ENCODE data around the gene TTC12. TPM values are rescaled to one million over a fixed set of nuclear protein-coding genes. Genes with fewer than 3 reads are reported as not detected.

Gene TTC12
- total and polyA plus RNA-seq, 2 of the 8 experiments (the other 6 are each of a cell fraction or from before 2014, with no cell fraction given): 4.7 to 9.0 TPM

DNA sequence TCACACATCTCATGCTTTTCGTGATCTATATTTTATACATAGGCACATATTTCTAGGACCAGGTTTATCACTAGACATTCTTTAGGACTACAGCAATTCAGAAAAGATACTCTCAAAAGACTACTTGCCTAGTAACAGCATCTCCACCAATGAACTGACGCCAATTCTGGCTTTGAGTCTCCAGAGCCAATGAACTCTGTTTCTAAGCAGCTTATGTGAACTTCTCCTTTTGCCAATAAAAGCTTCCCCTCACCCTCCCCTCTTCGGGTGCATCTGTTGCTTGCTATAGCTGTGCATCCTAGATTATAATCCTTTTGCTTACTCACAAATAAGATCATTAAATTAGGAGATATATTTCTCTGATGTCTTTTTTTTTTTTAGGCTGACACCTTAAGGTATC, 61.8 kb downstream of the TTC12 start (continued):
- TF ChIP-seq, protein P1, sequence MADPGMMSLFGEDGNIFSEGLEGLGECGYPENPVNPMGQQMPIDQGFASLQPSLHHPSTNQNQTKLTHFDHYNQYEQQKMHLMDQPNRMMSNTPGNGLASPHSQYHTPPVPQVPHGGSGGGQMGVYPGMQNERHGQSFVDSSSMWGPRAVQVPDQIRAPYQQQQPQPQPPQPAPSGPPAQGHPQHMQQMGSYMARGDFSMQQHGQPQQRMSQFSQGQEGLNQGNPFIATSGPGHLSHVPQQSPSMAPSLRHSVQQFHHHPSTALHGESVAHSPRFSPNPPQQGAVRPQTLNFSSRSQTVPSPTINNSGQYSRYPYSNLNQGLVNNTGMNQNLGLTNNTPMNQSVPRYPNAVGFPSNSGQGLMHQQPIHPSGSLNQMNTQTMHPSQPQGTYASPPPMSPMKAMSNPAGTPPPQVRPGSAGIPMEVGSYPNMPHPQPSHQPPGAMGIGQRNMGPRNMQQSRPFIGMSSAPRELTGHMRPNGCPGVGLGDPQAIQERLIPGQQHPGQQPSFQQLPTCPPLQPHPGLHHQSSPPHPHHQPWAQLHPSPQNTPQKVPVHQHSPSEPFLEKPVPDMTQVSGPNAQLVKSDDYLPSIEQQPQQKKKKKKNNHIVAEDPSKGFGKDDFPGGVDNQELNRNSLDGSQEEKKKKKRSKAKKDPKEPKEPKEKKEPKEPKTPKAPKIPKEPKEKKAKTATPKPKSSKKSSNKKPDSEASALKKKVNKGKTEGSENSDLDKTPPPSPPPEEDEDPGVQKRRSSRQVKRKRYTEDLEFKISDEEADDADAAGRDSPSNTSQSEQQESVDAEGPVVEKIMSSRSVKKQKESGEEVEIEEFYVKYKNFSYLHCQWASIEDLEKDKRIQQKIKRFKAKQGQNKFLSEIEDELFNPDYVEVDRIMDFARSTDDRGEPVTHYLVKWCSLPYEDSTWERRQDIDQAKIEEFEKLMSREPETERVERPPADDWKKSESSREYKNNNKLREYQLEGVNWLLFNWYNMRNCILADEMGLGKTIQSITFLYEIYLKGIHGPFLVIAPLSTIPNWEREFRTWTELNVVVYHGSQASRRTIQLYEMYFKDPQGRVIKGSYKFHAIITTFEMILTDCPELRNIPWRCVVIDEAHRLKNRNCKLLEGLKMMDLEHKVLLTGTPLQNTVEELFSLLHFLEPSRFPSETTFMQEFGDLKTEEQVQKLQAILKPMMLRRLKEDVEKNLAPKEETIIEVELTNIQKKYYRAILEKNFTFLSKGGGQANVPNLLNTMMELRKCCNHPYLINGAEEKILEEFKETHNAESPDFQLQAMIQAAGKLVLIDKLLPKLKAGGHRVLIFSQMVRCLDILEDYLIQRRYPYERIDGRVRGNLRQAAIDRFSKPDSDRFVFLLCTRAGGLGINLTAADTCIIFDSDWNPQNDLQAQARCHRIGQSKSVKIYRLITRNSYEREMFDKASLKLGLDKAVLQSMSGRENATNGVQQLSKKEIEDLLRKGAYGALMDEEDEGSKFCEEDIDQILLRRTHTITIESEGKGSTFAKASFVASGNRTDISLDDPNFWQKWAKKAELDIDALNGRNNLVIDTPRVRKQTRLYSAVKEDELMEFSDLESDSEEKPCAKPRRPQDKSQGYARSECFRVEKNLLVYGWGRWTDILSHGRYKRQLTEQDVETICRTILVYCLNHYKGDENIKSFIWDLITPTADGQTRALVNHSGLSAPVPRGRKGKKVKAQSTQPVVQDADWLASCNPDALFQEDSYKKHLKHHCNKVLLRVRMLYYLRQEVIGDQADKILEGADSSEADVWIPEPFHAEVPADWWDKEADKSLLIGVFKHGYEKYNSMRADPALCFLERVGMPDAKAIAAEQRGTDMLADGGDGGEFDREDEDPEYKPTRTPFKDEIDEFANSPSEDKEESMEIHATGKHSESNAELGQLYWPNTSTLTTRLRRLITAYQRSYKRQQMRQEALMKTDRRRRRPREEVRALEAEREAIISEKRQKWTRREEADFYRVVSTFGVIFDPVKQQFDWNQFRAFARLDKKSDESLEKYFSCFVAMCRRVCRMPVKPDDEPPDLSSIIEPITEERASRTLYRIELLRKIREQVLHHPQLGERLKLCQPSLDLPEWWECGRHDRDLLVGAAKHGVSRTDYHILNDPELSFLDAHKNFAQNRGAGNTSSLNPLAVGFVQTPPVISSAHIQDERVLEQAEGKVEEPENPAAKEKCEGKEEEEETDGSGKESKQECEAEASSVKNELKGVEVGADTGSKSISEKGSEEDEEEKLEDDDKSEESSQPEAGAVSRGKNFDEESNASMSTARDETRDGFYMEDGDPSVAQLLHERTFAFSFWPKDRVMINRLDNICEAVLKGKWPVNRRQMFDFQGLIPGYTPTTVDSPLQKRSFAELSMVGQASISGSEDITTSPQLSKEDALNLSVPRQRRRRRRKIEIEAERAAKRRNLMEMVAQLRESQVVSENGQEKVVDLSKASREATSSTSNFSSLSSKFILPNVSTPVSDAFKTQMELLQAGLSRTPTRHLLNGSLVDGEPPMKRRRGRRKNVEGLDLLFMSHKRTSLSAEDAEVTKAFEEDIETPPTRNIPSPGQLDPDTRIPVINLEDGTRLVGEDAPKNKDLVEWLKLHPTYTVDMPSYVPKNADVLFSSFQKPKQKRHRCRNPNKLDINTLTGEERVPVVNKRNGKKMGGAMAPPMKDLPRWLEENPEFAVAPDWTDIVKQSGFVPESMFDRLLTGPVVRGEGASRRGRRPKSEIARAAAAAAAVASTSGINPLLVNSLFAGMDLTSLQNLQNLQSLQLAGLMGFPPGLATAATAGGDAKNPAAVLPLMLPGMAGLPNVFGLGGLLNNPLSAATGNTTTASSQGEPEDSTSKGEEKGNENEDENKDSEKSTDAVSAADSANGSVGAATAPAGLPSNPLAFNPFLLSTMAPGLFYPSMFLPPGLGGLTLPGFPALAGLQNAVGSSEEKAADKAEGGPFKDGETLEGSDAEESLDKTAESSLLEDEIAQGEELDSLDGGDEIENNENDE (IDR thresholded peaks at IDR 0.05; ENCODE audit: insufficient replicate concordance, low read length): no peak
- TF ChIP-seq POLR2A (IDR thresholded peaks at IDR 0.05; ENCODE audit: control extremely low read depth in 1 of 2, low read depth in 2 of 2, low read length in 2 of 2) (no peak), RAD21 (IDR thresholded peaks at IDR 0.05 in 1 of 2, conservative IDR thresholded peaks at IDR 0.05 in 1 of 2; ENCODE audit: low read depth in 2 of 2, low read length in 2 of 2) (no peak), GABPA (IDR thresholded peaks at IDR 0.05; ENCODE audit: borderline replicate concordance, insufficient read depth, low read length) (no peak), RXRA (IDR thresholded peaks at IDR 0.05; ENCODE audit: insufficient read depth, low read depth, low read length) (no peak), SP1 (IDR thresholded peaks at IDR 0.05; ENCODE audit: low read depth, low read length) (no peak)
- TF ChIP-seq, protein P2, sequence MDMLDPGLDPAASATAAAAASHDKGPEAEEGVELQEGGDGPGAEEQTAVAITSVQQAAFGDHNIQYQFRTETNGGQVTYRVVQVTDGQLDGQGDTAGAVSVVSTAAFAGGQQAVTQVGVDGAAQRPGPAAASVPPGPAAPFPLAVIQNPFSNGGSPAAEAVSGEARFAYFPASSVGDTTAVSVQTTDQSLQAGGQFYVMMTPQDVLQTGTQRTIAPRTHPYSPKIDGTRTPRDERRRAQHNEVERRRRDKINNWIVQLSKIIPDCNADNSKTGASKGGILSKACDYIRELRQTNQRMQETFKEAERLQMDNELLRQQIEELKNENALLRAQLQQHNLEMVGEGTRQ (IDR thresholded peaks at IDR 0.05; ENCODE audit: low read length): no peak
